HG02981 (cell line): ENCODE data around the gene KIF26B.

Source experiments
- ATAC-seq: cut with Tn5 transposase; IDR thresholded peaks from one replicate; pipeline ENCODE4 v1.9.1; 2021; ENCODE audit warnings: mild to moderate bottlenecking, moderate library complexity; ENCODE audit not compliant: unreplicated experiment

Gene KIF26B

GRCh38 chr1:245409341-245410195, 254.8 kb downstream of the KIF26B start:
- no peak for ATAC-seq

GRCh38 chr1:245411245-245412036, 256.7 kb downstream of the KIF26B start:
- ATAC-seq = no peak

DNA sequence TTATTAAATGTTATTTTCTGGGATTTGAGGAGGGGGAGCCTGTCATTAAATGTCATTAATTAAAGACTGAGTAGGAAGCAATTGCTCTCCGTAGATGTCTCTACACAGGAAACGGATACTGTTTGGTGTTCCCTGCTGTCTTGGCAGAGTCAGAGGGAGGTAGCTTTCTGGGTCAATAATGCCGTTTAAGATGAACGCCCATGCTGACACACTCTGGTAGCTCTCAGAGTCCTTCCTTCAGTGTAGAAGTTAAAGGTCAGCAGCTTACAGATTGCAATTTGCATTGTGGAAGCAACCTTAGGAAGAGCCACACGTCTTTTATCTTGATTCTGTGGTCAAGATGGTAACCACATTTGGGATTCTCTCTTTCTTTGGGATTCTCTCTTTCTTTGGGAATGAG, 257.5 kb downstream of the KIF26B start:
- no peak for ATAC-seq

DNA sequence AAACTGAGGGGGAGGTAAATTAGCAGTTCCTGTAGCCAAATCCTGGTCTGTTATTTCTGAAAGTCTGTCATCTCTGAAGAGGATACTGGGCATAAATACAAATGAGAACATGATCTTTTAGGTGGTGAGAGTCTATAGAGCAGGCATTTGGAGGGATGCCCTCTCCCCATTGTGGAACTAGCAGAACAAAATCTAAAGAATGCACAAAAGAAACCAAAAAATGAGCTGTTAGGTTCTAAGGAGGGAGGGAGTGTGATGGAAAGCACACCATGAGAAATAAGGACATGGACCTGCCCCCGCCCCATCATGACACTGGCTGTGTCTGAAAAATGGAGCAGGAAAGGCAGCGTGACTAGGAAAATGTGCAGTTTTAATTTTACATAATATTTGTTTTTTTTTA, 262.0 kb downstream of the KIF26B start:
- ATAC-seq = no peak

DNA sequence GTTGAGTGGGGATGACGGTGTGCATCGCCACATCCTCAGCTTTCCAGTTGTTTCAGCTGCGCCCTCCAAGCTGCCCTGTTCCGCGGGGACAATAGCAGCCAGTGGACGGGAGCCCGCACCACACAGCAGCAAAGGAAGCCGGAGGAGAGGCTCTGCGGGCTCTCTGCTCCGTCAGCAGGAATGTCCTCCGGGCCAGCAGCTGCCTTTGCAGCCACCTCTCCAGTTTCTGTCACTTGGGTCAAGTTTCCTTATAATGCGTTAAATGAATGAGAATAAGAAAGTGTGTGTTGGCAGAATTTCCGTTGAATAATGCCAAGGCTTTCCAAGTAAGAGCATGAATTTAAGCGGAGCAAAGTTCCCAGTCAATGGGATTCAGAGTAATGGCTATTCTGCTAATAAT, 263.3 kb downstream of the KIF26B start:
- no peak for ATAC-seq

GRCh38 chr1:245419461-245419978, 264.7 kb downstream of the KIF26B start:
- ATAC-seq = no peak

GRCh38 chr1:245419989-245420388, 265.2 kb downstream of the KIF26B start:
- no peak for ATAC-seq

GRCh38 chr1:245420926-245421325, 266.1 kb downstream of the KIF26B start:
- no peak for ATAC-seq

DNA sequence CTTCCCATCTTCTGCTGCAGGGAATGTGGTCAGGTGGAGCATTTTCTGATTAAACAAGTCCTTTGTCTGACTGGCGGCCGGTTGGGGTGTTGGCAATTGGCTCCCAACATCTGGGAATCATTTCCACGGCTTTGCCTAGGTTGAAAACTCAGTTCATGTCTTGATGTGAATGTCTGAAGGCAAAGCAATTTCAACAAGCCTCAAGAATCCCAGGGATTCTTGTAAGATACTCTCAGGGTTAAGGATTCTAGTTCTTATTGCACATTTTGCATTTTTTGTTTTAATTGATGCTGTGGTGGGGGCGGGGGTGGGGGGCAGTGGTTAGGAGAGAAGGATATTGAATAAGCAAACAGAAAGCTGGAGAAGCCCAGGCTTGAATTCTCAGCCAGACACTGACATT, 273.9 kb downstream of the KIF26B start:
- ATAC-seq = no peak

DNA sequence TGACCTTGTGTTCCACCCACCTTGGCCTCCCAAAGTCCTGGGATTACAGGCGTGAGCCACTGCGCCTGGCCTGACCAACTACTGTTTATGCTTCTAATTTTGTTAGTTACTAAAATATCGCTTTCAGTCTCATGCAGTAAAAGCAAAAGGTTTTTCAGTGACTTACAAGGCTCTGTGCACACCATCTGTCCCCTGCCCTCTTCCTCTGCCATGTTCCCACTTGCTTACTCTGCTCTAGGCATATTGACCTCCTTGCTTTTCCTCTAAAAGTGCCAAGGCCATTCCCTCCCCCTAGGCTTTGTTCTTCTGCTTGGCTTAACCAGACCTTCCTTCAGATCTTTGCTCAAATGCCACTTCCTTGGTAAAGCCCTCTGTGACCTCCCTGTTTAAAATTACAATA, 276.9 kb downstream of the KIF26B start:
- ATAC-seq = no peak

- no peak for ATAC-seq
Measured at GRCh38 chr1:245432228-245432875, 277.6 kb downstream of the KIF26B start.

DNA sequence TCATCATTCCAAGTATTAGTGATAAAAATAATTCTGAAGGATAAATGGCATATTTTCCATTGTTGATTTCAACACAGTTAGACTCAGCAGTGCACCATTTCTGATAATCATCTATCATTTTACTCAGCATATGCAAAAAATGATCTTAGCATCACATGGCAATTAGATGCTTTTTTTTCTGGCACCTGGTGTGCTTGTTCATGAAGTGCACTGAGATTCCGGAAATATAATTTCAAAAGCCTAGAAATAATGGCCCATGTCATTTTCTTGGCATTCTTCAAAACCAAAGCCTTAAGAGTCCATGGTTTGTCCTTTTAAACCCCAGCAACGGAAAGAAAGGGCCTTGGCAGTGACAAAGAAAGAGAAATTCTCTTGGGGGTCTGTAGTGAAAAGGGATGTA, 278.8 kb downstream of the KIF26B start:
- ATAC-seq = no peak

DNA sequence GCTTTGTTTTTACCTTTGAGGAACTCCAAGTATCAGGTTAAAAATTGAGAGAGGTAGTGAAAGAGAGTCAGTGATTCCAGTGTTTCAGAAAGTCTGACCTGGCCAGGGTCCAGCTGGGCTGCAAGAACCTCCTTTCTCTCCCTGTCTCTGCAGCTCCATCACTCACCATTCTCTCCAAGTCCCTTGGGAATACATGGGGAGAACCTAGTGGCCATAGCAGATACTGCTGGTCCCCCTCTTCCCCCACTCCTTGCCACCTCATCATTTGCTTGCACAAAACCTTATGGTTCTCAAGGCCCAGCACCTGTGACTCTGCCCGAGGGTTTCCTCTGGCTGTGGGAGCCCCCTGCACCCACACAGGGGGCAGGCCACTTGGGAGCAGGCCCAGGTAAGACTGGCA, 279.5 kb downstream of the KIF26B start:
- no peak for ATAC-seq

DNA sequence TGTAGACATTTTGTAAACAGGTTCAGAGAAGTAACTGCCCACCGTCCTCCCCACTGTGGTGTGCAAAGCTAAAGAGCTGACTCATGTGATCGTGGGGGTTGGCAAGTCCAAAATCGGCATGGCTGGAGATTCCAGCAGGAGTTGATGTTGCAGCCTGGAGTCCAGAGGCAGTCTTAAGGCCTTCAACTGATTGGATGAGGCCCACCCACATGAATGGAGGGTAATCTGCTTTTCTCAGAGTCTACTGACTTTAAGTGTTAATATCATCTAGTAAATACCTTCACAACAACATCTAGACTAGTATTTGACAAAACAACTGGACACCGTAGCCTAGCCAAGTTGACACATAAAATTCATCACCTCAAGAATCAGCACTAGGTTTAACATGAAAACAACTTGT, 281.6 kb downstream of the KIF26B start:
- no peak for ATAC-seq

DNA sequence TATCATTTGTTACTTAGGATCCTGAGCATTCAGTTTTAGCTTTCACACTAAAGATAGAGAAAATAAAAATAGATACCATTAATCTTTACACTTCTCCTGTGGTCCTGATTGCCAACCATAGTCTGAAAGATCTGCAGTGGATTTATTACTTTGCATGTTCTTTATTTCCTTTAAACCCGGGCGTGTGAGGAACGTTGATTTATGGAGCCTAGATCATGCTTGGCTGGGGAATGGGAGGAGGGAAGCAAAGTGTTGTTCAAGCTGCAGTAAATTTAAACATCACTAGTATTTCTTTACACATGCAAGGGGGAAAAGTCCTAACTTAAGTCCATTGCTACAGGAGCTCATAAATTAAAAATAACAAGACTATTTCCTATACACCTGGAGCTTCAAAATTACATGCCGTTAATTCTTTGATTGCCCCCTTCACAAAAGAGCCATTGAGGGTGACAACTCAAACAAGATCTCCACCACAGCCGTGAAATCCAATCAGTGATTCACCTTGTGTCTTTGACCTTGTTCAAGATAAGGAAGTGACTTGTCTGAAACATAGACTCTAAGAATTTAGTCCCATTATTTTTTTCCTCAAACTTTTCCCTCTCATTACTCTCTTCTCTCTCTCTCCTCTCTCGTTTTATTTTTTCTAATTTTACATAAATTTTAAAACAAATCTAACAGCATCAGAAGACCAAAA, 282.7 kb downstream of the KIF26B start:
- no peak for ATAC-seq

- no peak for ATAC-seq
Measured at GRCh38 chr1:245440922-245441321, 286.1 kb downstream of the KIF26B start.

DNA sequence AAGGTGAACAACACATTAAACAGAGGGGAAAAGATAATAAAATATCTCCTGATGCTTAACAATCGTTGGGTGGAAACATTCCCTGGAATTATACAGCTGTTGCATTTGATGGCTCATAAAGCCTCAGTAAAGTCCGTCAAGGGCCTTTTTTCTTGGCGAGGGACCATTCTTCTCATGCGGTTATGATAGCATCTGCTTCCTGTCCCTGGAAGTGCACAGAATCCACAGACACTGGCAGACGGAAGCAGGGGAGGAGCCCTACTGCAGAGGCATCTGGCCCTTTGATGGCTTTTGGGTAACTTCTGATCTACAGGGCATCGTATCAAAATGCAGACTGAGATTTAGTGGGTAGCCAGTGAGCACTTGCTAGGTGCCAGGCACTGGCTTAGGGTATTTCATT, 286.9 kb downstream of the KIF26B start:
- no peak for ATAC-seq

GRCh38 chr1:245444147-245444828, 289.5 kb downstream of the KIF26B start:
- ATAC-seq = no peak

DNA sequence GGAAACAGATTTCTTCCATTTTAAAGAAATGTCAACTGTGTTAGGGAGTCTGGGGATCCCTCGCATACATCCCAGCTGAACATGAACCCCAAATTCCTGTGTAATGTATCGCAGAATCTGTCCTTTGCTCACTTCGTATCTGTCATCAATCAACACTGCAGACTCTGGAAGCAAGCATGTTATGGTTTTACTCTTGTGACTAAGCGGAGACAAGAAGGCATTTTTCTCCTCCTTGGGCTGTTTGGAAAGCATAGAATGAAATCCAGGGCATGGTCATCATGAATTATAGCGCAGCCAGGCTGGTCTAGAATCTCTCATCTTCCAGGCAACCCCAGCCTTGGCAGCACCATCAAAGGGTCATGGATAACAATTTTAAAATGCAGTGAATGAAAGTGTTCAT, 290.2 kb downstream of the KIF26B start:
- ATAC-seq = no peak

DNA sequence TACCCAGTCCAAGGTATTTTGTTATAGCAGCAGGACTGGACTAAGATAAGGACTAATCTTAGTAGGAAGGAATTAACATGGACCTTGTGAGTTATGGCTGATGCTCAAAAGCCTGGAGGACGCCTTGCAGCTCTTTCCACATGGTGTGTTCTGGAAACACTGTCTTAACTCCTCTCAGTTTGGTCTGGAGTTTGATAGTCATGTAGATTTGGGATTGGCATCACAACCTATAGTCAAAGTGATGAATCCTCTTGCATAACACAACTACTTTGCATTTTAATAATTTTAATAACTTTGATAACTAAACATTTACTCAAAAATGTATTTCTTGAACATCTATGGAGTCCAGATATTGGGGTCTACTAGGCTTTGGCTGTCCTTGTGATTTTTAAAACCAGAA, 293.7 kb downstream of the KIF26B start:
- ATAC-seq = no peak
